ENCODE results near the gene ACO2. TPM values are rescaled to one million over a fixed set of nuclear protein-coding genes. Genes with fewer than 3 reads are reported as not detected.
A peak's percentile ranks its signal among the peaks of the same experiment; 100 is the strongest.
"Not testable (repeated sequence)": the region's sequence is repeated elsewhere in the genome, so short reads cannot be mapped to it uniquely, and the experiment has no call there.

ACO2 gene
- 66.5 TPM for total RNA-seq

- peak; percentile 95 for ATAC-seq
Measured at GRCh38 chr22:41468381-41469217, at the start of gene ACO2, which contains the start of gene PHF5A. ACO2 (plus strand) TSS chr22:41469117; CDS start chr22:41469147, 30 bp downstream. PHF5A (minus strand) TSS chr22:41468692; CDS start chr22:41468653, 39 bp downstream.

- no peak for ATAC-seq
Measured at GRCh38 chr22:41425660-41426365, 43.1 kb upstream of the ACO2 start.

- peak; percentile 16 for ATAC-seq
Measured at GRCh38 chr22:41429232-41429950, 39.5 kb upstream of the ACO2 start.

GRCh38 chr22:41429951-41430332, 39.0 kb upstream of the ACO2 start:
- no peak for ATAC-seq

- ATAC-seq = no peak
Measured at GRCh38 chr22:41431656-41432055, 37.3 kb upstream of the ACO2 start.

GRCh38 chr22:41433480-41433879, 35.4 kb upstream of the ACO2 start:
- ATAC-seq = not testable (repeated sequence)

GRCh38 chr22:41434361-41435003, 34.4 kb upstream of the ACO2 start:
- ATAC-seq = peak; percentile 12

GRCh38 chr22:41435560-41435959, 33.4 kb upstream of the ACO2 start:
- no peak for ATAC-seq

- ATAC-seq = no peak
Measured at GRCh38 chr22:41436322-41437113, 32.4 kb upstream of the ACO2 start.

GRCh38 chr22:41437198-41437597, 31.7 kb upstream of the ACO2 start:
- no peak for ATAC-seq

- not testable (repeated sequence) for ATAC-seq
Measured at GRCh38 chr22:41440511-41440910, 28.4 kb upstream of the ACO2 start.

GRCh38 chr22:41442240-41442792, 26.6 kb upstream of the ACO2 start:
- ATAC-seq = peak; percentile 16

- peak; percentile 64 for ATAC-seq
Measured at GRCh38 chr22:41444360-41445128, 24.4 kb upstream of the ACO2 start.

GRCh38 chr22:41445129-41446056, 23.5 kb upstream of the ACO2 start:
- no peak for ATAC-seq

- ATAC-seq = no peak
Measured at GRCh38 chr22:41446057-41446501, 22.8 kb upstream of the ACO2 start.

- ATAC-seq = peak; percentile 81
Measured at GRCh38 chr22:41446639-41447434, 22.1 kb upstream of the ACO2 start, which contains the start of gene TOB2. TOB2 (minus strand) TSS chr22:41446801; CDS start chr22:41437345, 9,456 bp downstream.

GRCh38 chr22:41447435-41448188, 21.3 kb upstream of the ACO2 start:
- ATAC-seq = peak; percentile 3

All from esophagus mucosa (tissue), 1 donor.